GM12864 (cell line): ENCODE data around the gene EIF3A.

Source experiments
- DNase-seq: peaks from one replicate; pipeline ENCODE4 v3.0.0-alpha.2; 2011; ENCODE audit warnings: low read depth
- H3K4me3 ChIP-seq: 2 replicates; pipeline ENCODE4 v1.5.1; 2011; ENCODE audit warnings: mild to moderate bottlenecking, low read depth, low read length, control low read depth
- CTCF ChIP-seq: IDR thresholded peaks from 2 replicates; pipeline ENCODE4 v1.5.1; 2011; ENCODE audit warnings: low read depth, mild to moderate bottlenecking, moderate library complexity, low read length, control low read depth, inconsistent platforms; ENCODE audit errors: missing control alignments

Gene EIF3A

GRCh38 chr10:119022846-119023552 is 57.6 kb downstream of the EIF3A start:
- H3K4me3 ChIP-seq, result no peak overlapping the region
- DNase-seq, result no peak
- no peak for TF ChIP-seq CTCF

GRCh38 chr10:119020627-119020946 is 60.0 kb downstream of the EIF3A start:
- no peak for DNase-seq
- no peak overlapping the region for H3K4me3 ChIP-seq
- TF ChIP-seq CTCF, result no peak

GRCh38 chr10:119007211-119007574 is 73.4 kb downstream of the EIF3A start:
- TF ChIP-seq CTCF, result no peak
- no peak for DNase-seq
- no peak overlapping the region for H3K4me3 ChIP-seq

- no peak overlapping the region for H3K4me3 ChIP-seq
- no peak for DNase-seq
- TF ChIP-seq CTCF, result no peak
Measured at GRCh38 chr10:119006451-119007210, 74.0 kb downstream of the EIF3A start.

GRCh38 chr10:119005362-119006043 is 75.1 kb downstream of the EIF3A start:
- DNase-seq, result no peak
- no peak for TF ChIP-seq CTCF
- H3K4me3 ChIP-seq, result no peak overlapping the region

GRCh38 chr10:119003572-119004289 is 76.9 kb downstream of the EIF3A start:
- no peak overlapping the region for H3K4me3 ChIP-seq
- TF ChIP-seq CTCF, result no peak
- DNase-seq, result no peak
